HG03095 (cell line): ENCODE data around the gene CKM.

ENCODE experiments used
- ATAC-seq: cut with Tn5 transposase; IDR thresholded peaks from one replicate; pipeline ENCODE4 v1.9.1; 2021; ENCODE audit warnings: moderate library complexity; ENCODE audit not compliant: unreplicated experiment

Gene CKM

DNA sequence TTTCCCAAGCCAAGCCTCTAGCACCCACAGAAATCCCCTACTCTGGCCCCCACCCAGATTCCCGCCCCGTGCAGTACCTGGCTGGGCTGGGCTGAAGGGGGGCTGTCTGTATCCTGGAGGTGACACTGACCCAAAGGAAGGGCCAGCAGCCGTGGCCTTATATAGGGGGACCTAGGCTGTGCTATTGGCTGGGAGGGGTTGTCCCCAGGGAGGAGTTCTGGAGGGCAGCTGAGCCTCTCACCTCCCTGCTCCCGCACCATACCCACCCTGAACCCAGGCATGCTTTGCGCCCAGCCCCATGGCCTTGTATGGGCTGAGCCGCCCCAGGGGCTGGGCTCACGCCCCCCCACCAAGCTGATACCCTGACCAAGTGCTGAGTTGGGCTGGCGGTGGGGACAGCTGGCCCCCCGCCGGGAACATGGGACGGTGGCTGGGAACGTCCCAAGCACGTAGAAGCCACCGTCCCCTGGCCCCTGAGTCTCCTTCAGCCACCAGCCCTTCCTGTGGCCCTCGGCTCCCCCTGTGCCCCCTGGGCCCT lies at the start of gene CKM:
CKM (minus strand) TSS at position 132 of the 538 bp plus-strand sequence. CDS start 3,162 bp downstream, outside the sequence.
- no peak for ATAC-seq

DNA sequence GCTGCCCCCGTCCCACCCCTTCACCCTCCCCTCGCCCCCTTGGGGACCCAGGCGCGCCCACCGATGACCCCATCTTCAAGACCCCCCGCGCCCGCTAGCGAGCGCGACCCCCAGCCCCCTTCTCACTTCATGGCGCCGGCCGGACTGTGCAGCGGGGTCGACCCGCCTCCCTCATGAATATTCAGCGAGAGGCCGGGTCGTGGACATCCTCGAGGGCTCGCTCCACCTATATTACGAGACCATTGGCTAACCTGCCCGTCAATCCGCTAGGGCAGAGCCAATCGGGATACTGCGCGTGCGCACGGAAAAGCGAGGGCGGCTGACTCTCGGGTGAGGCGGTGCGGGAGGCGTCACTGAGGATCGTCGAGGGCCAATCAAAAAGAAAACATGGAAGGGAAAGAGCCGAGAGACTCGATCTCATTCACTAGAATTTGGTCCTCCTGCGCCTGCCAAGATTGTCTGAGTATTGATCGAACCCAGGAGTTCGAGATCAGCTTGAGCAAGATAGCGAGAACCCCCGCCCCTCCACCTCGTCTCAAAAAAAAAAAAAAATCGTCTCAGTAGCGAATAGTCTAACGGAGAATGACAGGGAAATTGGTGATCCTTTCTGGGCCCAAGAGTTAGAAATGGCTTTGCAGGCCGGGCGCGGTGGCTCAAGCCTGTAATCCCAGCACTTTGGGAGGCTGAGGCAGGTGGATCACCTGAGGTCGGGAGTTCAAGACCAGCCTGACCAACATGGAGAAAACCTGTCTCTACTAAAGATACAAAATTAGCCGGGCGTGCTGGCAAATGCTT lies 47.9 kb upstream of the CKM start, which contains the start of gene ERCC2:
ERCC2 (minus strand) TSS at position 164 of the 795 bp plus-strand sequence; CDS start at position 131, 33 bp downstream.
- peak; percentile 87 for ATAC-seq

DNA sequence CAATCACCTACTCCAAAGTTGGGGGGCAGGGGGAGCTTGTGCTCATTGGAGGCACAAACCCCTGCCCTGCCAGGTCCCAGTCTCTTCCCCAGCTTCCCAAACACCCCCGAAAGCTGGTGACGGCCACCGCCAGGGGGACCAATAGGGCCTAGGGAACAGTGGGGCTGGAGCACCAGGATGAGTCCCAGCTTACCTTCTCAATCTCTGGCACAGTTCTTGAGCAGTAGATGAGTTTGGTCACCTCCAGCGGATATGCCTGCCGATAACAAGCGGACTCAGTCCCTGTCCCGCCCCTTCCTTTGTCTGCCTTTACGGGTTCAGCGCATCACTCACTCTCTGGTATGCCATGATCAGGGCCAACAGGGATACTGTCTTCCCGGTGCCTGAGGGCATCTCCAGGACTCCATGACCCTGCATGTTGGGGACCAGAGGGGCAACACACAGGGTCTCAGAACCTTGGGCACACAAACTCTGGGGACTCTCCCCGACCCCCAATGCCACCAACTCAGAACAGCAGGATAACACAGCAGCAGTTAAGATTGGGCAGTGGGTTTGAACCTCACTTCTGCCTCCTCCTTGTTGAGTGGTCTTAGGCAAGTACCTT lies 46.2 kb upstream of the CKM start:
- no peak for ATAC-seq

DNA sequence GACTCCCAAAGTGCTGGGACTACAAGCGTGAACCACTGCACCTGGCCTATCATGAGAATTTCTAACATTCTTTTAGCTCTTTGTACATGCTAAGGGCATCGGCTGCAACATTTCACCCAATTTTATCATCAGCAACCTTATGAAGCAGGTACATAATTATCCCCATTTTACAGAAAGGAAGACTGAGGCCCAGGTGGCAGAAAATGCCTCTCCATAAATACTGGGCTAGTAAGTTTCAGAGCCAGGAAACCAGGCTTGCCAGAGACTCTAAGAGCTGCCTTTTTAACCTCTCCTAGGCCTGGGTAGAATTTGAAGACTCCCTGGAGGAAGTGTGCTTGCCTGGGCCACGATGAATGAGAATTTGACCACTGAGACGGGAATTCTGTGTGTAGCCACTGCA lies 45.5 kb upstream of the CKM start:
- ATAC-seq: no peak

DNA sequence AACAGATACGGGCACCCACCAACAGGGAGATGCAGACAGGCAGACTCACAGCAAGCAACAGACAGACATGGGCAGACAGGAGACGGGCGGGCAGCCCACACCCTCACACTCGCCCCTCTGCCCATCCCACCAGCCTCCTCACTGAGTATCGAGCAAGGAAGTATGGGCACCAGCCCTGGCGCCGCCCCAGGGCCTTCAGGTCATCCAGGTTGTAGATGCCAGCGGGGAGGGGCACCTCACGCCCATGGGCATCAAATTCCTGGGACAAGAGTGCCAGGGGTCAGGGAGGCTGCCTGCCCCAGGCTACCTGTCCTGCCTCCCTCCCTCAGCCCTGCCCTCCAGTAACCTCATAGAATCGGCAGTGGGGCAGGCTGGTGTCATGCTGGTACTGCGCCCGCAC lies 42.0 kb upstream of the CKM start:
- no peak for ATAC-seq

DNA sequence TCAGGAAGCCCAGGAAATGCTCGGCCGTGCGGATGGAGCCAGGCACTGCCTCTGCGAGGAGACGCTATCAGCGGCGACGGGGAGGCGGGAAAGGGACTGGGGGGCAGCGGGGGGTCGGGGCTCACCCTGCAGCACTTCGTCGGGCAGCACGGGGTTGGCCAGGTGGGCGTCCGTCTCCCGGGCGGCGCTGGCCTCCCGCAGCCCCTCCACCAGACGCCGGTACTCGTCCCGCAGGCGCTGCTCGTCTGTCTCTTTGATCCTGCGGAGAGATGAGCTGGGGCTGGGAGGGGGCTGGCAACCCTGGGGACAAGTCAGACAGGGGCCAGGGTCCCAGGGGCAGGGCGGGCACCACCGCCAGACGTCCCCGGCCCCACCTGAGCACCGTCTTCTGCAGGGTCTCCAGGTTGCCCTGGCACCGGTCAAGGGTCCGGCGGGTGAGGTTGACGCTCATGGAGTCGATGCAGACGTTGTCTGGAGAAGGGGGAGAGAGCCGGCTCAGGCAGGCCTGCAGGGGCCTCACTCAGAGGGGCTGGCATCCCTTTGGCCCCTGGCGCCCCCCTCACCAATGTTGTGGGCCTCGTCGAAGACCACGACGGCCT lies 41.3 kb upstream of the CKM start:
- no peak for ATAC-seq

DNA sequence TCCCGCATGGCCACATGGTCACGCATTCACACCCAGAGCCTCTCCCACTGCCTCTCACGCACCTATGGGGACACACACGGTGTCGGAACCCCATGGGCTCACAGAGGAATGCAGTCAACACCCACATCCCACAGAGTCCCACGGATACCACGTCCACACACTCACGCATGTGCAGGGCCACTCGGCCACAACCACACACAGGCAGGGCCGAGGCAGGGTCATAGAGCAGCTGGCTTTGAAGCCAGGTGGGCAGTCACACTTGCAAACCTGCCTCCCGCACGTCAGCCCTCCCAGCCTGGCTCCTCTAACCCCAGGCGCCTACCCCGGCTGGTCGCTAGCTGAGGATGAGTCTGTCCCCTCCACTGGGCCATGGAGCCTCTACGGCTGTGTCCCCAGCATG lies 39.6 kb upstream of the CKM start:
- ATAC-seq: no peak

DNA sequence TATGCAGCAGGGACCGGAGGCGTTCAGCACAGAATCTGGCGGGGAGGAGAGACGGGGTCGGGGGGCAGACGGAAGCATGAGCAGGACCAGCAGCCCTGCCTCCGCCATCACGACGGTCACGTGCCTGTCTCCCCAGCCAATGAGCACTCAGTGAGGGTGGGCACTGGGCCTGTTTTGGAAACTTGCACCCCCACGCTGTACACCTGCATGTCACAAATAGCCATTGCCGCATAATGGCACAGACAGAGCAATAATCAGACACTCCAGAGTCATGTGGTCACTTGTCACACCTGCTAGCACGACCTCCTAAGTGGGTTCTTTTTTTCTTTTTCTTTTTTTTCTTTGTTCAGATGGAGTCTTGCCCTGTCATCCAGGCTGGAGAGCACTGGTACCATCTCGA lies 38.9 kb upstream of the CKM start:
- ATAC-seq: no peak

DNA sequence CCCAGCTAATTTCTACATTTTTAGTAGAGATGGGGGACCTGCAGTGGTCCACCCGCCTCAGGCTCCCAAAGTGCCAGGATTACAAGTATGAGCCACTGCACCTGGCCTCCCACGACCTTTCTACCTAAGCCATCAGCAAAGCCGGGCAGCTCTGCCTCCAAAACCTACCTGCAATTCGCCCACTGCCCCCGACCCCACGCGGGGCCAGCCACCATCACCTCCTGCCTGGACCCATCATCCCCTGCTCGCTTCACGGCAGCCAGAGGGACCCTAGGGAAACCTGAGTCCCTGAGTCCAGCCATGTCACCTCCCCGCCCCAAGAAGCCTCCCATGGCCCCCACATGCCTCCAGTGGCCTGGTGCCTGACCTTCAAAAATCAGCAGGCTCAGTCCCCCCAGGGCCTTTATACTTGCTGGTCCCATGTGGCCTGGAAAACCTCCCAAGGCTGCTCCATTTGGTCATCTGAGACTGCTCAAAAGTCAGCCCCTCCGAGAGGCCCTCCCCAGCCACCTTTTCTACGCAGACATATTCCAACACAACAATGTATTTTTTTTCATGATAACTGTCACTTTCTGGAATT lies 35.6 kb upstream of the CKM start:
- ATAC-seq: no peak

DNA sequence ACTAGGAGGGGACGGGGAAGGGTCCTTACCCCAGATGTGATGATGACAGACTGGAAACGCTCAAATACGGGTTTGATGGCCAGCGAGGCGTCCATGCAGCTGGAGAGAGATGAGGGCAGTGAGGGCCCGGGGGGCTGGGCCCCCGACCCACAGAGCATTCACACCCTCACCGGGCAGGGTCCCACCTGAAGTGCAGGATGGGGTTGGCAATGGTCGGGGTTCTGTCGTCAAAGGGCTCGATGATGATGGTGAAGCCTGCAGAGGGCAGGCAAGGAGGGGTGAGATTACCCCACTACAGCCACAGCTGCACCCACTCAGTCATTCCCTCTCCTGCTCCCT lies 34.7 kb upstream of the CKM start:
- no peak for ATAC-seq

DNA sequence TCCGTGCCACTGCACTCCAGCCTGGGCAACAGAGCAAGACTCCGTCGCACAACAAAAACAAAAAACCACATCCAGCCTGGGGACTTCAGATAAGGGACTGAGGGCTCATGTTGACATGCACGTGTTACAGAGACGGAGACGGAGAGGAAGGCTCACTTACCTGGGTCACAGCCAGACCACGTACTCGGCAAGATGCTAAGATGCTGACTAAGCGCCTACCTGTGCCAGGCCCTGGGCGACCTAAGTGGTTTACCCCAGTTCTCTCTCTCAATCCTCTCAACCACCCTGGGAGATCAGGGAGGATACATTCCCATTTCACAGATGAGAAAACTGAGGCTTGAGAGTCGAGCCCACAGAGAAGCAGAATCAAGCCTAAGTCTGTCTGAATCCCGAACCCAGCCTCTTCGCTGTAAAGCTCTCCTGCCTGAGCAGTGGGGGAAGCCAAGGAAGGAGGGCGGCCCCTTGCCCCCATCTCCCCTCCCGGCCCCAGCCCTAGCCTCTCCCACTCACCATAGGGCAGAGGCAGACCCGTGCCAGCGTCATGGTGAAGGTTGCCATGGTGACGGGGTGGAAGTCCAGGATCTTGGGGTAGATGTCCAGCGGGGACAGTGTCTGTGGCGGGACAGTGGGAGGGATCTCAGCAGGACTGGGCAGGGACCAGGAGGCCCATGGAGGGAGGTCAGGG lies 34.2 kb upstream of the CKM start:
- no peak for ATAC-seq

DNA sequence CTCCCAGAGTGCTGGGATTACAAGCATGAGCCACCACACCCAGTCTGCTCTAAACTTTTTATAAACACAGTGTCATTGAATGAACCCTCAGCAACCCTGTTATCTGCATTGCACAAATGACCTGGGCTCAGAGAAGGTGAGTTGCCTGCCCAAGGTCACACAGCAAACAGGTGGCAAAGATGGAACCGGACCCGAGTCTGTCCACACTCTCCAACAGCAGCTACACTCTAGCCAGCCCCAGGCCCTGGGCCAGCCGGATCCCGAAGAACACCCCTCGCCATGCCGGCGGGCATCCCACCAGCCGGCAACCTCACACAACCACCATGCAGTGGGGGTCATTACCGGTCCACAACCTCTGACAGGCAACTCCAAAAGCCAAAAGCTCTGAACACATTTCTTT lies 33.2 kb upstream of the CKM start:
- ATAC-seq: no peak

DNA sequence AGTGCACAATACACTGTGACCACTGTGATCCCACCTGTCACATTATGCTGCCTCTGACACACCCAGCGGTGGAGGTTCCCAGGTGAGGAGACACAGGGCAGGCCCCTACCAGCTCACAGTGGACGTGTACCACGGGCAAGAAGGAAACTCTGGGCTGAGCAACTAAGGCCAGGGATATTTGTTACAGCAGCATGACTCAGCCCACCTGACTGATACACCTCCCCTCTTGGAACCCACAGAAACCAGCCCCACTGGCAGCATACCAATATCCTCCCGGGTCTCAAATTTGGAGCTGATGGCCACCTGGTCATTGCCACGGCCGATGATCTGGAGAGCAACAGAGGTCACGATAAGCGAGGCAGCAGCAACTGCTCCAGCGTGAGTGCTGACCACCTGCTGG lies 32.7 kb upstream of the CKM start:
- ATAC-seq: no peak

DNA sequence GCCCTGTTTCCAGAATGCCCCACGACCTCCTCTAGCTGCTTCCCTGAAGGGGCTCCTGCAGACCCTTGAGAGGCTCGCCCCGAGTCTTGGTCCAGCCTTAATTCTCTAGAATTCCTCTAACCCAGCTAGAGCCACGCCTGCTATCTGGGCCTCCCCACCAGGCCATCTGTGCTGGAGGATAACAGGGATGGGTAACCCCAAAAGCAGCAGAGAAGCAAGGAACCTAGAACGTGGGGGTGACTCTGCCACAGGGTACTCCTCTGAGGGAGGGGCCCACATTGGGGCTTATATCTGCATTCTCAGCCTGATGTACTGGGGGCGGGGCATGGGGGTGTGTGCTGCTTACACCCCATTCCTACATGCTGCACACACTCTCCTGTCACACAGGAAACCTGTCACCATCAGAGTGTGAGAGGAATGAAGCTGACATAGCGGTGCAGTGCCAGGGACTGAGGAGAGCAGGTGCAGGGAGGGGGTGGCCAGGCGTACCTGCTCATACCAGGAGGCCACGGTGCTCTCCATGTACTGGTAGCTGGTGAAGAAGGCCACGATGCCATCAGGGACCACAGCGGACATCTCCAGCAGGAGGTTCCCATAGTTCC lies 31.7 kb upstream of the CKM start:
- ATAC-seq: no peak

DNA sequence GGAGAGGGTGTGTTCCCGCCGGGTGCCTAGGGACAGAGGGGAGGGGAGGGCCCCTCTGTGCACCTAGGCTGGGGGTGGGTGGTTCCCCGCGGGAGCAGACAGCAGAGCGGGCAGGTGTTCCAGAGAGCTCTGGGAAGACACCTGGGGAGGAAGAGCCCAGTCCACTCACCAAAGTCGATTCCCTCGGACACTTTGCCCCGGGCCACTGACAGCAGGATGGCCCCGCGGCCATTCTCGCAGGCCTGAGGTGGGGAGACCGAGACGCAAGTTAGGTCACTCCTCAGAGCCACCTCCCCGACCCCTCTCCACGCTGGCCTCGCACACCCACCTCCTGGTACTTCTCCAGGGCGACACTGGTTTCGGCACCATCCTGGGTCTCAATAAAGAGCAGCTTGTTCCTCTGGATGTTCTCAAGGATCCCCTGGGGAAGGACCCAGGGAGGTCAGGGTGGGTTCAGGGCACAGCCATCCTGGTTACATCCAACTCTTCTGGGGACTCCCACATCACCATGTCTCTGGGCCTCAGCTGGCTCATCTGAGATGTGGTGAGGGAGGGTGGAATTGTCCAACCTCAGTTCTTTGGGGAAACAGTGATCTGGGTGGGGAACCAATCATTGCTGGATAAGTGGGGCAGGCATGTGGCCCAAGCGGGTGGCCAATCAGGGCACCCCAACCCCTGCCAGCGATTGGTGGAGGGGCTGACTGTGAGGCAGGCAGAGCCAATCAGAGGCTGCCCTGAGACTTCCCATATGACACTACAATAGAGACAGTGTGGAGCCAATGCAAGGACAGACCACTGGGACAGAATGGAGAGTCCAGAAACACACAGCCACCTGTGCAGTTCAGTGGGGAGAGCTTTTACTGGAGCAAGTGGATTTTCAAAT lies 30.5 kb upstream of the CKM start:
- ATAC-seq: no peak

DNA sequence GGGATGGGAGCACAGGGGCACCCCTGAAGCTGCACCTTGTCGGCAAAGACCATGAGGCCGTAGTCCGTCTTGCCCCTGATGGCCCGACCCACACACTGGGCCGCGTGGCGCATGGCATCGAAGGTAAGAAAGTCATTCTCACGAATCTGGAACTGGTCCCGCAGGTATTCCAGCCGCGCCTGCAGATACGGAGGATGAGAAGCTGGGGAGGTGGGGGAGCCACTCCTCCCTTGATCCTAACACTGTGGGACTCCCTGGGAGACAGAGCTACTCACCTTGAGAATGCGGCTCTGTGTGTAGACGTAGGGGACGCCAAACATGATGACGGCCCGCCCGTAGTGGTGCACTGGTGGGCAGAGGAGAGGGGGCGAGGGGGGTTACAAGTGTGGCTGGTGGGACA lies 29.8 kb upstream of the CKM start:
- ATAC-seq: no peak

DNA sequence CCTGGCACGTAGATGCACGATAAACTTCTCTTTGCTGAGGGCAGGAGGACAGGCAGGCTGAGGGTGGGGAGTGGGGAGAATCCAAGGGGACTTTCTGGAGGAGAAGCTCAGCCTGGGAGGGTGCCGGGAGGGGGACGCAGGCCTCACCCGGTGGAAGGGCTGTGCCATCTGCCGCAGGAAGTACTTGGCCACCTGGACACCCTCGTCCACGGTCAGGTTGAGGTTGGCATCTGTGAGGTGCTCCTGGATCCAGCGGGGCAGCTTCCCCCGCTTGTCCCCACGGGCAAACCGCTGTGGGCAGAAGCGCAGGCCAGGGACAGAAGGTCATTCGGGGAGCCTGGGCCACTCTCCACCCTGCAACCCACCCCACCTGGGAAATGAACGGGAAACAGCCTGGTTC lies 29.4 kb upstream of the CKM start:
- no peak for ATAC-seq

DNA sequence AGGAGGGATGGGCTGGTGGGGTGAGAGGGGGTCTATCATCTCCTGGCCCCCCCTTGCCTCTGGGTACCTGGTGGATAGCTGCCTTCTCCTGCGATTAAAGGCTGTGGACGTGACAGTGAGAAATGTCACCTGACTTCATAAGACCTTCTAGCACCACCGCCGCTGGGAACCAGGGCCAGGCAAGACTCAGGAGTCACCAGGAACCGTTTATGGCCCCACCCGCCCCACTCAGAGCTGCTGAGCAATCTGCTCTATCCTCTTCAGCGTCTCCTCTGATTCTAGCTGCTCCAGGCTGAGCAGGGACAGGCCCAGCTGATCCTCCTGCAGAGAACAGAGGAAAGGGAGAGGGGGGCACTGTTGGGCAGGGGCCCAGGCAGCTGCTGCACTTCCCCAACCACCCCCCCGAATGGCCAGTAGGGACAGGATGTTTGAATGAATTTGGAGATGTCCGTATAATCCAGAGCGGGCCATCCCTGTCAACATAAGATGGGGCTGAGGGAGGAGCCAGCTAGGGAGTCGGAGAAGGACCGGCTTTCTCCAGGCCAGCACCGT lies 28.8 kb upstream of the CKM start:
- no peak for ATAC-seq

DNA sequence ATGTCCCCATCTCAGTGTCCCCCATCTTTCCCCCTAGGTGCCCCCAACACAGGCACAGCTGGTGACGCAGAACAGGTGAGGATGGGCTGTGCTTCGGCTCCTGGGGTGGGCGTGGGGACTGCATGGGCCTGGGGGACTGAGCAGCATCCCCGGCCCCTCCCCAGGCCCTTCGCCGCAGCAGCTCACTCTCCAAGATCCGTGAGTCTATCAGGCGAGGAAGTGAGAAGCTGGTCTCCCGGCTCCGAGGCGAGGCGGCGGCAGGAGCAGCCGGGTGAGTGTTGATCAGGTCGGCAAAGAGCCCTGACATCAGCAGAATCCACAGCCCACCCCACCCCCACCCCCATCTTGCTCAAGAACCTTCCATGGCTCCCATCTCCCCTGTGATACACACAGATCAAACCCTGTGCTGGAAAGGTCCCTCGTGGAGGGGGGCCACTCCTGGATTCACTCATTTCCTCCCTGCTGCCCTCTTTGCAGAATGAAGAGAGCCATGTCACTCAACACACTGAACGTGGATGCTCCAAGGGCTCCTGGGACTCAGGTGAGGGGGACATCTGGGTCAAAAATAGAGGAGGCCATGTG lies 27.9 kb upstream of the CKM start:
- ATAC-seq: no peak
